ENCODE data around the gene SIK3.
A peak's percentile ranks its signal among the peaks of the same experiment; 100 is the strongest.

SIK3 gene

DNA sequence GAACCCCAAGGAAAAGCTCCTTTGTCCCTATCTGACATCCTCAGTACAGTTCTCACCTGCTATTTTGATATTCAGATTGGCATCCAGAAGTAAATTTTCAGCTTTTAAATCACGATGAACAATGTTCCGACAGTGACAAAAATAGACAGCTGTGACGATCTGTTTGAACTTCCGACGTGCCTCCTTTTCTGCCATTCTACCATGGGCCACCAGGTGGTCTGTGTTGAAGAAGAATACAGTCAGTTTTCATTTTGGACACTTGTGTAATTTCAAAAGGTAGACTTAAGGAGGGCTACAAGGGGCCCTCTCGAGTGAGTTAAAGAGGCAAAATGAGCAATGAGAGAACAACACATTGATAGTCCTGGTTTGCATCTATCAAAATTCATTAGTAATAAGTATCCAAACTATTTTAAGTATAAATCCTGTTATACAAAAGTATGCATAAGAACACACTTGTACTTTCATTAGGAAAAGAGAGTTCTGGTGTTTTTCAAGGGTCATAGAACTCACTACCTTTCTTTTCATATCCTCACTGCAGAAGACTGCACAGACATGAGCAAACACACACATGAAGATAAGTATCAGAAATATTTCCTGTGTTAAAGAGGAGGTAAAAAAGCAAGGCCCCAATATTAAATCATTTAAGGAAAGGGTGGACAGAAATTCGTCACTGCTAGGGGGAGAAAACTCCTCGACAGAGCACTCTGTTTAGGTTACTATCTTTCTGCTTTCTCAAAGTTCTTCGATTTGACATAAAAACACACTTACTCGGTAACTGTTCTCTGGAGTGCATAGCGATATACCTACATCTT is 170.9 kb downstream of the SIK3 start:
- DNase-seq, result peak; percentile 79

GRCh38 chr11:116925050-116925449 is 173.2 kb downstream of the SIK3 start:
- peak; percentile 66 for DNase-seq

DNA sequence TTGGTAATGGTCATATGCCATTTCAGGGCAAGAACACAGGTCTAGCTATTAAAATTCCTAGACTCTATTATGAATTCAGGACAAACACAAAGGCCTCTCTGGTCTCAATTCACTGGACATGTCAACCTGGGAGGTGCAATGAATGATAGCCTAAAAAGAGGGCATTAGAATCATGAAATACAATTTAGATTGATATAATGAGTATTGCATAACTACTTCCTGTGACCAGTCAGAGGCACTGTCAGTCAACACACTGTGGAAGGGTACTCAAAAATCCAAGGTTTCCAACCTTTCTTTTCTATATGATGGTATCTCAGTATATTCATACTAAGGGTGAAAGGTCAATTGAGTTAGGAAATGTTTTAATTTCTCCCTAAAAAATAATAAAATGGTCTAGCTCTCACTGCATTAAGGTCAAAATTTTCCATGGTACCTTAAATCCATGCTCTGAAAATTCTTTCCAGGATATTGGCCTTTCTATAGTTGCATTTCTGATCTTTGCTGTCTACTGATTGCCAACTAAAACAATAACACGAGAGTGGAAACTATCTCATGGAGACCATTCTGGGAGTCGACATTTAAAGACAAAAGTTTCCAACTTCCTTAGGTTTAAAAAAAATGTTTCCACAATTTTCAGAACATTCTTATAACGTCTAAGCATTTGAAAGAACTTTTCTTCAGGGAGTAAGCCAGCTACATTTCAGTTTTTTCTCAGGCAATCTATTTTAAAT is 179.1 kb downstream of the SIK3 start:
- no peak for DNase-seq

GRCh38 chr11:116917632-116918031 is 180.6 kb downstream of the SIK3 start:
- DNase-seq, result no peak

GRCh38 chr11:116916886-116917285 is 181.3 kb downstream of the SIK3 start:
- no peak for DNase-seq

- no peak for DNase-seq
Measured at GRCh38 chr11:116916052-116916451, 182.2 kb downstream of the SIK3 start.

DNA sequence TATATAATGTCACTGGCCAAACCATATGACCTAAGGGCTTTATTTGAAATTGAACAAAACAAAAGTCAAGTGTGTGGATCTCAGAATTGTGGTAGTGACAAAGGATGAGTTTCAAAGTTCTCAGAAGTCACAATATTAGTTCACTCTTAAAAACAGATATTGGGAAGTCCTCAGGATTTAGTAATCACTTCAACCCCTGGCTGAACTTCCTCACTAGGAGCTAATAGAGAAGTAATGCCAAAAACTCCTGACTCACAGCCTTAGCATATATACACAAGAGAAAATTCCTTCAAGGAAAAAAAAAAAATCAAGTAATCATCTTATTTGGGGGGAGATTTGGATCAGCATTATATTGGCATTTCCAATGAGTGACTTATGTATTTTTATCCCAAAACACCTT is 185.2 kb downstream of the SIK3 start:
- no peak for DNase-seq

GRCh38 chr11:116911976-116912734 is 186.1 kb downstream of the SIK3 start:
- no peak for DNase-seq

- no peak for DNase-seq
Measured at GRCh38 chr11:116910847-116911246, 187.4 kb downstream of the SIK3 start.

DNA sequence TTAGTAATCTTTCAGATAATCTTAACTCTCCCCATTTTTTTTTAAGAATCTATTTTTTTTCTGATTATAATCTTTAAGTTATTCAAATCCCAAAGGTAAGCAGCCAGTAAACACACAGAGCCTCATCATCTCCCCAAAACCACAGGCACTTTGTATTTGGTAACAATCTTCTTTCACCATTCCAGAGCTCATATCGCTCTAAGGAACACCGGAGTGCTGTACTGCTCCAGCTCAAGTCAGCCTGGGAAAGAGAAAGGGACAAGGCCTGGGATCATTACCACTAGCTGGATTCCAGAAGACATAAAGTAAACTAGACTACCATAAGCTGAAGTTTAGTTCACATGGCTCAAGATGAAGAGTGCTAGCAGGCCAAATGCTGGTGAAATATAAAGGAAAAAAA is 187.8 kb downstream of the SIK3 start:
- no peak for DNase-seq

DNA sequence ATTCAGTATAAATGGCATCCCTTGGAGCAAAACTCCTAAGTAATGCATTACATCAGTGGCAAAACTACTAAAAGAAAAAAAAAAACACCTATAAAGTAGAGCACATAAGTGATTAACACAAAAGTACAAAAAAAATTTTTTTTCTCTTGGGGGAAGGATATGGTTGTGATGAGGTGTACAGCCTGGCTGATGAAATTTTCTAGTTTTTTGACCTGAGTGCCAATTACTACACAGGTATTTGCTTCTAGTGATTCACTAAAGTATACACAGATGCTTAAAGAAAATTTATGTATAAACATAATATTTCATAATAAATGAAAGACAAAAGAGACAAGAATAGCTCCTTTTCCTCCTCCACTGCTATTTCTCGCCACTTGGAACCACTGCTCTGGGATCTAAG is 189.0 kb downstream of the SIK3 start:
- no peak for DNase-seq

DNA sequence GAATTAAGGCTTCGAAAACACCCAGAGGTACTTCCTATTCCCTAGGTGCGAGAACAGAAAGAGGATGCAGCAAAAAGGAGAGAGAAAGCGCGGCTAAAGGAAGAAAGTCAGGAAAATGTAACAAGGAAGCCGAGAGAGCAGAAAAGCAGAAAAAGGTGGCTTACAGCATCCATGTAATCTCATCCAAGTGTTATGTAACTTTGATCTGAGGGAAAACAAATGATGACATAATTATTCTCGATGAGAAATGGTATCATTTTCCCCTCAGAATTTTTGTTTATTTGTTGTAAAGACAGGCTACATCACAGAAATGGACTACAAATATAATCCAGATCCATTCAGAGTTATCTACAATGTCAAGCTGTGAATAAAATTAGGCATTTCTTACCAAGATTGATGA is 191.7 kb downstream of the SIK3 start:
- DNase-seq, result no peak

GRCh38 chr11:116903090-116903489 is 195.1 kb downstream of the SIK3 start:
- DNase-seq, result no peak

DNA sequence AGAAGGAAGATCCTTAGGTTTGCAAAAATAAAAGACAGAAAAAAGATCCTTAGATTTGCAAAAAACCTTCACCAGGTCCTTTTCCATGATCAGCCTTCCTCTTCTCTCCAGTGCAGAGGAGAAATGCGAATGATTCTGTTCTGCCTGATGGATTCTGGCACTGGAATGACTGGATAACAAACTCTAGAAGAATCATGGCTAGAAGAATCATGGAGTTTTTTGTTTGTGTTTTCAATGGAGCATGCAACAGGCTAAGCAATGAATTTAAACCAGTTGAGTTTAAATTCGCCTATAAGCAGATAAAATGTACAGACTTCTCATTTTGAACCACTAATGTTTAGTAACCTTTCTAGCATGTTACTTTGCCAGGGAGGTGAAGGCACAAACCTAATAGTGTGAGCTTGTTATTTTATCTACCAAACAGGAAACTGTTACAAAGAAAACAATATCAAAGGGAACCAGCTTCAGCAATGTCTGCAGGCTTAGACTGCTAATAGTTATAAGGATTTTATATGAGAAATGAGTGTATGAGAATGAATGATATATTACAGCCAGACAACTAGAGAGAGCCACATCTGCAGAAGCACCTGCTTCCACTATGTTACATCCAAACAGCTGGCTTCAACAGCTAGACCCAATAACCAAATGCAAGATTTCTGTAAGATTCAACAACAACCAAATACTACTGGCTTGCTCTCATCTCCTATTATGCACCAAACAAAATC is 196.1 kb downstream of the SIK3 start:
- DNase-seq, result no peak

DNA sequence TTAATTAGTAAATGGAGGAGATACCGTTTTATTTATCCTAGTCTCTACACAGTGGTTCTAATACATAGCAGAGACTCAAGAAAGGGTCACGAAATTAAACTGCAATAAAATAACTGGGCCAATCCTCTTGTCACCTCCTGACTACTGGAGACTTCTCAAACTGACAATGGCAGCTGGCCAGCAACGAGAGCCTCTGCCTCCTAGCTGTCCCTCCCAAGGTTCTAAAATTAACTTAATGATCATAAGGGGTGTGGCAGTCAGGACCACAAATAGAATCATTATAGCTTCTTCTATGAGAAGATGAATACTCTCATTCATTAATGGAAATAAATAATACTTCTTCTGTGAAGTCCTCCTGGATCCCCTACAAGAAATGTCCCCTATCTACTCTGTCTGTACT is 197.0 kb downstream of the SIK3 start:
- no peak for DNase-seq

GRCh38 chr11:116896211-116896610 is 202.0 kb downstream of the SIK3 start:
- DNase-seq, result no peak

- DNase-seq, result peak; percentile 16
Measured at GRCh38 chr11:116895048-116895757, 203.0 kb downstream of the SIK3 start.

DNA sequence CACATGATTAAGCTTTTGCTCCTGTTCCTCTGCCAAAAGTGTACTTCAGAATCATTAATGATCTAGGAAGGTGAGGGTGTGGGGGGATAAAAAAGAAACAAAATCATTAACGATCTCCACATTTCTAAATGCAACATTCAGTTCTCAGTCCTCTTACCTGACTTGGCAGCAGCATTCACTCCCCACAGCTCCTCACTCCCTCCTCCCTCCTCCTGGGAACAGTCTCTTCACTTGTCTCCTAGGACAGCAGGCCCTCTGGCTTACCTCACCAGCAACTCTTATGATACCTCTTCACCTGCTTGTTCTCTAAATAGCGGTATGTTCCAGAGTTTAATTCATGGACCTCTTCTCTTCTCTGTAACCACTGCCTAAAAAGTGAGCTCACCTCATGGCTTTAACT is 204.3 kb downstream of the SIK3 start:
- no peak for DNase-seq

GRCh38 chr11:116893437-116893836 is 204.8 kb downstream of the SIK3 start:
- no peak for DNase-seq

DNA sequence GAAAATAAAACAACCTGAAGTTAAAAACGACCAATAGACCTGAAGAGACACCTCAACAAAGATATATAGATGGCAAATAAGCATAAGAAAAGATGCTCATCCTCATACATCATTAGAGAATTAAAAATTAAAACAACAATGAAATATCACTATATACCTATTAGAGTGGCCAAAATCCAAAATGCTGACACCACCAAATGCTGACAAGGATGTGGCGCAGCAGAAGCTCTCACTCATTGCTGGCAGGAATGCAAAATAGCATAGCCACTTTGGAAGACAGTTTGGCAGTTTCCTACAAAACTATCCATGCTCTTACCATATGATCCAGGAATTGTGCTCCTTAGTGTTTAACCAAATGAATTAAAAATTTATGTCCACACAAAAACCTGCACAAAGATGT is 205.9 kb downstream of the SIK3 start:
- DNase-seq, result no peak

DNA sequence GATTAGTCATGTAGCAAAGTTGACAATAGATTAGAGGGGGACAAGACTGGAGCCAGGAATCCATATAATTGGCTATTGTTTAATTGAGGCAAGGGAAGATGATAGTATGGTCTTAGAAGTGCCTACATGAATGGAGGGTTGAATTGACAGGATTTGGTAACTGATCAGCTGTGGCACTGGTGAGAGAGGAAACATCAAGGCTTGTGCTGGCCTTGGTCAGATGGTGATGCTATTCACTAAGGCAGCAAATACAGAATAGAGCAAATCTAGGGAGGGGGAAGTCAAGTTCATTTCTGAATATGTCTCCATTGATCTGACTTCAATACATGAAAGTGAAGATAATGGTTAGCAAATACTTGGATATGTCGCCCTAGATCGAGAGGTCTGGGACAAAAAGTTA is 206.5 kb downstream of the SIK3 start:
- no peak for DNase-seq

- no peak for DNase-seq
Measured at GRCh38 chr11:116890607-116891006, 207.6 kb downstream of the SIK3 start.
